DMS53 treated with DMSO at 0.1 percent for 48 hours (cell line): ENCODE measurements around the gene KRTAP9-8.
"Not testable (repeated sequence)": the region's sequence is repeated elsewhere in the genome, so short reads cannot be mapped to it uniquely, and the experiment has no call there.

Experiments used
- DNase-seq: peaks from one replicate; lab custom pipeline; 2025; ENCODE audit not compliant: unreplicated experiment; lab: John Stamatoyannopoulos, UW

The KRTAP9-8 gene

GRCh38 chr17:41255381-41256290 lies 17.8 kb downstream of the KRTAP9-8 start, which contains the start of gene KRTAP9-9:
TSS of gene KRTAP9-9 (plus strand) at chr17:41255384.
- not testable (repeated sequence) for DNase-seq

- no peak for DNase-seq
Measured at GRCh38 chr17:41256291-41256685, 18.5 kb downstream of the KRTAP9-8 start.

GRCh38 chr17:41258406-41258805 lies 20.6 kb downstream of the KRTAP9-8 start:
- DNase-seq: no peak

- DNase-seq: no peak
Measured at GRCh38 chr17:41263212-41263611, 25.4 kb downstream of the KRTAP9-8 start.

GRCh38 chr17:41264599-41264998 lies 26.8 kb downstream of the KRTAP9-8 start:
- DNase-seq: no peak

GRCh38 chr17:41265078-41265477 lies 27.3 kb downstream of the KRTAP9-8 start, which contains the start of gene KRTAP9-6:
TSS of gene KRTAP9-6 (plus strand) at chr17:41265378. CDS start at chr17:41265378, 0 bp downstream.
- DNase-seq: no peak

- no peak for DNase-seq
Measured at GRCh38 chr17:41267711-41268110, 29.9 kb downstream of the KRTAP9-8 start.

GRCh38 chr17:41271323-41271722 lies 33.5 kb downstream of the KRTAP9-8 start:
- not testable (repeated sequence) for DNase-seq

- no peak for DNase-seq
Measured at GRCh38 chr17:41271858-41272257, 34.1 kb downstream of the KRTAP9-8 start.

- DNase-seq: not testable (repeated sequence)
Measured at GRCh38 chr17:41275648-41276190, 37.9 kb downstream of the KRTAP9-8 start, which contains the start of gene KRTAP9-7. TSS of gene KRTAP9-7 (plus strand) at chr17:41275698. CDS start at chr17:41275698, 0 bp downstream.

- no peak for DNase-seq
Measured at GRCh38 chr17:41278176-41278955, 40.6 kb downstream of the KRTAP9-8 start.

GRCh38 chr17:41284043-41284442 lies 46.2 kb downstream of the KRTAP9-8 start:
- DNase-seq: no peak

GRCh38 chr17:41284546-41284945 lies 46.7 kb downstream of the KRTAP9-8 start:
- DNase-seq: no peak

- DNase-seq: no peak
Measured at GRCh38 chr17:41287050-41287449, 49.3 kb downstream of the KRTAP9-8 start.
